Ovary (tissue), 9 donors: ENCODE results near the gene RASGRP4. TPM values are rescaled to one million over a fixed set of nuclear protein-coding genes. Genes with fewer than 3 reads are reported as not detected.

Experiments used
- DNase-seq, 5 donors: peaks; one replicate each; pipeline ENCODE4 v3.0.0-alpha.2; 2019 to 2020
- H3K27ac ChIP-seq, 2 donors: fragments of 200-600 bp; one replicate each; pipeline versions ENCODE4 v1.5.1 to v1.8.0; 2019 to 2022
- H3K27me3 ChIP-seq: fragments of 200-600 bp; one replicate; pipeline ENCODE4 v1.8.0; 2022
- H3K36me3 ChIP-seq: fragments of 200-600 bp; sonication (generic); one replicate; pipeline ENCODE4 v1.5.1; 2019
- H3K4me1 ChIP-seq: one replicate; pipeline ENCODE4 v1.8.1; 2013; ENCODE audit warnings: mild to moderate bottlenecking, moderate library complexity; ENCODE audit not compliant: insufficient read depth
- H3K4me3 ChIP-seq: fragments of 200-600 bp; sonication (generic); one replicate; pipeline ENCODE4 v1.5.1; 2017
- H3K9me3 ChIP-seq, 2 donors: fragments of 200-600 bp in 1 of 2; sonication (generic) in 1 of 2; one replicate each; pipeline versions ENCODE4 v1.5.1 to v1.8.1; 2013 to 2019; ENCODE audit warnings: mild to moderate bottlenecking in 1 of 2, moderate library complexity in 1 of 2
- EP300 ChIP-seq: sonication (generic); formaldehyde crosslinking; IDR thresholded peaks from one replicate; pipeline ENCODE4 v1.6.1; 2017; ENCODE audit warnings: antibody characterized with exemption
- POLR2A ChIP-seq: fragments of 450-650 bp; IDR thresholded peaks from one replicate; pipeline ENCODE4 v1.6.1; 2017; ENCODE audit warnings: antibody characterized with exemption, mild to moderate bottlenecking, moderate library complexity
- WGBS, 3 donors: extraction: QIAGEN DNeasy Blood & Tissue Kit in 1 of 3; methylation state at CpG; one replicate each; pipeline versions ENCODE4 v1.1.5 to v1.1.7; 2013 to 2017; 5-methylcytosine and 5-hydroxymethylcytosine counted together
- intact Hi-C, 4 donors: fragments of 100-400 bp; cut with DNase I; formaldehyde crosslinking; loops; one replicate each; pipeline versions ENCODE4 v1.11.0 to v1.15.1; 2022 to 2023
- polyA plus RNA-seq, 2 donors: library from polyadenylated mRNA; stranded (reverse); fragments of 200-250 nt in 1 of 2; fragments of 350-450 nt in 1 of 2; fragmentation: Illumina TruSeq in 1 of 2; extraction: RNeasy Lipid Tissue Mini Kit (QIAGEN cat#74804) in 1 of 2; gene quantifications; one replicate each; pipeline ENCODE4 v1.2.3, GENCODE V29; 2013 to 2014
- total RNA-seq, 7 donors: library from RNA; depleted of rRNA in 2 of 7; stranded (reverse); fragments of >200 nt in 2 of 7; fragmentation: NEBNext Ultra II Directional in 3 of 7; extraction: Animal tissue kit (Norgen Biotek cat#: 25700) in 3 of 7; gene quantifications; one replicate each; pipeline versions ENCODE4 v1.1.0 to v1.2.4, GENCODE V29; 2016 to 2023
- TF ChIP-seq, protein P1 (sequence below), 3 donors: fragments of 450-650 bp in 2 of 3; fragments of 200-600 bp in 1 of 3; IDR thresholded peaks; one replicate each; pipeline versions ENCODE4 v1.5.1 to v1.8.0; 2016 to 2022; ENCODE audit warnings: antibody characterized with exemption in 3 of 3, mild to moderate bottlenecking in 1 of 3
- donor health status: DM: no; HTN: no; CAD: no; lungs with moderate emphysema.
- donor health status: DM: no; HTN: no; CAD: no.
- donor health status: Bipolar disorder and iron deficiency.
- donor health status: DM: yes; HTN: yes; CAD: no.
- donor health status: DM: no; HTN: no; CAD: no.
- donor health status: DM: yes; HTN: yes; CAD: no.

The RASGRP4 gene
- total and polyA plus RNA-seq, 9 donors: 0.45 to 2.5 (median 0.84) TPM

- no peak for TF ChIP-seq EP300
- TF ChIP-seq, protein P1, sequence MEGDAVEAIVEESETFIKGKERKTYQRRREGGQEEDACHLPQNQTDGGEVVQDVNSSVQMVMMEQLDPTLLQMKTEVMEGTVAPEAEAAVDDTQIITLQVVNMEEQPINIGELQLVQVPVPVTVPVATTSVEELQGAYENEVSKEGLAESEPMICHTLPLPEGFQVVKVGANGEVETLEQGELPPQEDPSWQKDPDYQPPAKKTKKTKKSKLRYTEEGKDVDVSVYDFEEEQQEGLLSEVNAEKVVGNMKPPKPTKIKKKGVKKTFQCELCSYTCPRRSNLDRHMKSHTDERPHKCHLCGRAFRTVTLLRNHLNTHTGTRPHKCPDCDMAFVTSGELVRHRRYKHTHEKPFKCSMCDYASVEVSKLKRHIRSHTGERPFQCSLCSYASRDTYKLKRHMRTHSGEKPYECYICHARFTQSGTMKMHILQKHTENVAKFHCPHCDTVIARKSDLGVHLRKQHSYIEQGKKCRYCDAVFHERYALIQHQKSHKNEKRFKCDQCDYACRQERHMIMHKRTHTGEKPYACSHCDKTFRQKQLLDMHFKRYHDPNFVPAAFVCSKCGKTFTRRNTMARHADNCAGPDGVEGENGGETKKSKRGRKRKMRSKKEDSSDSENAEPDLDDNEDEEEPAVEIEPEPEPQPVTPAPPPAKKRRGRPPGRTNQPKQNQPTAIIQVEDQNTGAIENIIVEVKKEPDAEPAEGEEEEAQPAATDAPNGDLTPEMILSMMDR (IDR thresholded peaks at IDR 0.05): no peak
- no peak for TF ChIP-seq POLR2A
- no peak for DNase-seq
- WGBS, 3 donors: 78 to 83% (median 82%) methylated on average over 9 of the region's 9 CpGs
- Histone ChIP-seq H3K27me3 (no peaks in the 10 kb centered on the region), H3K9me3 (no peaks in the 10 kb centered on the region), H3K27ac (no peak overlapping the region), H3K4me1 (peaks cover 3% of the 10 kb centered on the region), H3K36me3 (no peaks in the 10 kb centered on the region), H3K4me3 (no peak overlapping the region)
- intact Hi-C loops: no loop called here
Measured at GRCh38 chr19:38420935-38421334, 5.1 kb downstream of the RASGRP4 start.

DNA sequence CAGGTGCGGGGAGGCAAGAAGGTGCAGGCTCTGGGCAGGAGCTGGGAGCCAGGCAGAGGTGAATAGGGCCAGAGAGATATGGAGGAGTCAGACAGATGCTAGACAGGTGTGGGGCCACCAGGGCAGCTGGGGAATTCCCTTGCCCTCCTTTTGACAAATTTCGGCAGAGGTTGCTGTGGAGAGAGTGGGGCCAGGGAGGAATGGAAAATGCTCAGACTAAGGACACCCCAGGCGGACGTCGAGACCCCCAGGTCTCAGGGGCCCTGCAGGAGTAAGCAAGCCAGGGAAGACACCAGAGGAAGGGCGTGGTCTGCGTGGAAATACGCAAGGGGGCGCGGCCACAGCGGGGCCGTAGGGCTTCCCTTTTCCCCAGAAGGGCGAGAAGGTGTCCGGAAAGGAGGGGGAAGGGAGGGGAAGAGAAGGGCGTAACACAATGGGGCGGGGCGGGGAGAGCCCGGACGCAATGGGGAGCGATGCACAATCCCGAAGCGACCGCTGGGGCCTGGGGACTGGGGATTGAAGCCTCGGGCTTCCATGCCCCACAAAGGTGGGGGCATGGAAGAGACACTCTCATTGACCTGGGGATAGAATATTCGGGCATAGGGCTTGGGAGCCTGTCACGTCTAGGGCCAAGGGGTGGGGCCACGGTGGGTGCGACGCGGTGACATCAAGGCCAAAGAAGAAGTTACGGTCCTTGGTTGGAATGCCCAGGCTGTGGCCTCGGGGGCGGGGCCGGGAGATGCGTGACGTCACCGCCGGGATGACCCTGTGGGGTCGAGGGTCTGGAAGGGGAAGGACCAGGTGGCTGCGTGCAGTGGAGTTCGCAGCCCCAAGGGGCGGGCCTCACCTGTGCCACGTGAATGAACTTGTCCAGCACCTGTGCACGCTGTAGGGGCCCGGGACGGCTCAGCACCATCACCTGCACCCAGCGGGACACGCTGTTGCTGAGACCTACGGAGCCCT, 8.2 kb downstream of the RASGRP4 start:
- WGBS, 3 donors: 5 to 6% (median 6%) methylated on average over 49 of the region's 49 CpGs
- Histone ChIP-seq H3K27ac (no peak overlapping the region), H3K27me3 (no peaks in the 10 kb centered on the region), H3K9me3 (no peaks in the 10 kb centered on the region), H3K4me1 (peaks cover 3% of the 10 kb centered on the region), H3K36me3 (no peaks in the 10 kb centered on the region), H3K4me3 (no peak overlapping the region)
- intact Hi-C loops: no loop called here
- TF ChIP-seq, protein P1 (IDR thresholded peaks at IDR 0.05): no peak
- TF ChIP-seq EP300: no peak
- TF ChIP-seq POLR2A: no peak
- peak in 2 of 5 donors; percentile 34 to 44 for DNase-seq

GRCh38 chr19:38417146-38417543, 8.9 kb downstream of the RASGRP4 start:
- no peak for TF ChIP-seq POLR2A
- TF ChIP-seq, protein P1 (IDR thresholded peaks at IDR 0.05): no peak
- no peak for TF ChIP-seq EP300
- Histone ChIP-seq H3K27me3 (no peaks in the 10 kb centered on the region), H3K9me3 (no peaks in the 10 kb centered on the region), H3K4me1 (peaks cover 3% of the 10 kb centered on the region), H3K27ac (no peak overlapping the region), H3K36me3 (no peaks in the 10 kb centered on the region), H3K4me3 (no peak overlapping the region)
- WGBS, 3 donors: 73 to 76% (median 75%) methylated on average over 8 of the region's 8 CpGs
- DNase-seq: no peak
- intact Hi-C loops: no loop called here

DNA sequence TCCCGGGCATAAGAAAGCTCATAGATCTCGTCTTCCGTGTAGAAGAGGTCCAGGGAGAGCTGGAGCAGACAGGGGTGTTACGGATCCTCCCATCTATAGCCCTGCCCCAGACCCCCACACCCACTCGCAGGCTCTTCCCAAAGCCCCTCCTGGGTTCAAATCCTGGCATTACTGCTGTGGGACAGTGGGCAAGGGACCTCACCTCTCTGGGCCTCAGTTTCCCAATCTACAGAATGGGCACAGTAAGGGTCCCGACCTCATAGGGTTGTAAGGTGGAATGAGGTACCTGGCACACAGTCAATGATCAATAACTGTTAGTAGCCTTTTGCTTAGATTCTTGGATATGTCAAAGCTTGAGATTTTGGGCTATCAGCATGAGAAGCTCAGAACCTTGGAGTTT, 12.6 kb downstream of the RASGRP4 start:
- intact Hi-C loops: no loop called here
- WGBS, 3 donors: 70 to 77% (median 73%) methylated on average over 5 to 6 of the region's 6 CpGs
- TF ChIP-seq POLR2A (no peak), EP300 (no peak)
- no peak overlapping the region for H3K4me3 ChIP-seq
- no peaks in the 10 kb centered on the region for H3K36me3 ChIP-seq
- peaks cover 3% of the 10 kb centered on the region for H3K4me1 ChIP-seq
- H3K27me3 ChIP-seq: no peaks in the 10 kb centered on the region
- no peaks in the 10 kb centered on the region for H3K9me3 ChIP-seq
- DNase-seq: no peak
- H3K27ac ChIP-seq: no peak overlapping the region

DNA sequence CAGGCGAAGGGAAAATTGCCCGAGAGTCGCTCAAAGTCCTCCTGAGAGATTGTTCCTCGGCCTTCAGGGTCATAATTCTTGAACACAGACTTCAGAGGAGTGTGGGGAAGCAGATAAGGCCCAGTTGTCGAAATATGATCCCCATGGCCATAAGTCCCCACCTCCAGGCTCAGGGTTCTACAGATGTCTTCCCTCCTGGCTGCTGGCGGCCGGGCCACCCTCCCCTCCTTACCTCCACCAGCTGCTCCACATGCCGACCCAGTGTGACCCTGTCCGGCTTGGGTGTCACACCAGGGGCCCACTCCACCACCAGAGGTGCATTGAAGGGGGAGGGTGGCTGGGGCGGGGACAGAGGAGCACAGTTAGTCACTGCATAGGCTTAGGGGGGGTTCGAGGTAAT, 13.1 kb downstream of the RASGRP4 start:
- 37 to 55% (median 50%) methylated on average over 11 of the region's 11 CpGs for WGBS, 3 donors
- peaks cover under 1% of the 10 kb centered on the region for H3K4me1 ChIP-seq
- TF ChIP-seq, protein P1 (IDR thresholded peaks at IDR 0.05): no peak
- no peak for TF ChIP-seq POLR2A
- TF ChIP-seq EP300: no peak
- no peaks in the 10 kb centered on the region for H3K27me3 ChIP-seq
- H3K4me3 ChIP-seq: no peak overlapping the region
- H3K27ac ChIP-seq: no peak overlapping the region
- intact Hi-C loops: no loop called here
- H3K9me3 ChIP-seq: no peaks in the 10 kb centered on the region
- no peaks in the 10 kb centered on the region for H3K36me3 ChIP-seq
- no peak for DNase-seq
